A549 (cell line): ENCODE measurements around the gene RADIL. TPM values are rescaled to one million over a fixed set of nuclear protein-coding genes. Genes with fewer than 3 reads are reported as not detected.
"Not testable (repeated sequence)": the region's sequence is repeated elsewhere in the genome, so short reads cannot be mapped to it uniquely, and the experiment has no call there.

Experiments used
- ATAC-seq, 2 experiments: fragments of 200-7000 bp in 1 of 2; fragments of >200 bp in 1 of 2; cut with Nextera tagmentation in 1 of 2; cut with Tn5 transposase in 1 of 2; 3 replicates each; pipeline versions ENCODE4 v1.8.0 to v1.9.1; 2018 to 2020; ENCODE audit warnings: mild to moderate bottlenecking in 1 of 2, moderate library complexity in 1 of 2
- CTCF ChIA-PET: fragments of 300-600 bp; sonication (Branson Sonifier 250); formaldehyde crosslinking; extraction: SDS; loops from one replicate; lab custom pipeline; 2021; ENCODE audit warnings: antibody characterized with exemption, inconsistent platforms; lab: Yijun Ruan, JAX
- POLR2A ChIA-PET: fragments of 350-600 bp; formaldehyde crosslinking; extraction: SDS; loops from one replicate; lab custom pipeline; 2021; ENCODE audit warnings: antibody characterized with exemption, inconsistent platforms; lab: Yijun Ruan, JAX
- DNase-seq, 2 experiments: peaks; one replicate each; pipeline versions ENCODE4 v3.0.0 to v3.0.0-alpha.2; 2011 to 2016; ENCODE audit warnings: low read depth in 1 of 2, low spot score in 1 of 2
- FAIRE-seq: peaks from 2 replicates; lab custom pipeline; 2011; peaks lifted over from hg19 to GRCh38; lab: Jason Lieb, UNC
- H3K27ac ChIP-seq, 2 experiments: fragments of >200 bp; sonication (Bioruptor Twin); formaldehyde crosslinking; 3 replicates each; pipeline ENCODE4 v1.5.1; 2016 to 2017
- H3K4me1 ChIP-seq: fragments of >200 bp; sonication (Bioruptor Twin); formaldehyde crosslinking; 3 replicates; pipeline ENCODE4 v1.6.1; 2016
- H3K4me2 ChIP-seq: fragments of >200 bp; sonication (Bioruptor Twin); formaldehyde crosslinking; 3 replicates; pipeline ENCODE4 v1.6.1; 2016
- H3K4me3 ChIP-seq: fragments of >200 bp; sonication (Bioruptor Twin); formaldehyde crosslinking; 3 replicates; pipeline ENCODE4 v1.5.1; 2016
- H3K9me3 ChIP-seq: fragments of >200 bp; sonication (Bioruptor Twin); formaldehyde crosslinking; 3 replicates; pipeline ENCODE4 v1.6.1; 2016
- CBX8 ChIP-seq: fragments of 200-600 bp; sonication (generic); IDR thresholded peaks from 2 replicates; pipeline ENCODE4 v1.6.1; 2016
- CEBPB ChIP-seq, 2 experiments: fragments of >200 bp in 1 of 2; sonication (Bioruptor Twin) in 1 of 2; formaldehyde crosslinking in 1 of 2; IDR thresholded peaks; 2 replicates each; pipeline ENCODE4 v1.6.1; 2012 to 2016
- CHD4 ChIP-seq: fragments of 200-600 bp; sonication (generic); IDR thresholded peaks from 2 replicates; pipeline ENCODE4 v1.6.1; 2016; ENCODE audit warnings: antibody characterized with exemption, mild to moderate bottlenecking, borderline replicate concordance
- E2F6 ChIP-seq: IDR thresholded peaks from 2 replicates; pipeline ENCODE4 v1.6.1; 2012; ENCODE audit warnings: low read depth, borderline replicate concordance
- EHF ChIP-seq: fragments of 250-450 bp; sonication (Bioruptor Pico); IDR thresholded peaks from 2 replicates; pipeline ENCODE4 v1.5.0; 2020; ENCODE audit warnings: mild to moderate bottlenecking
- EHMT2 ChIP-seq: fragments of 200-600 bp; sonication (generic); IDR thresholded peaks from 2 replicates; pipeline ENCODE4 v1.6.1; 2016; ENCODE audit warnings: antibody characterized with exemption, low read depth, mild to moderate bottlenecking, moderate library complexity
- FOSB ChIP-seq: fragments of 250-450 bp; sonication (Bioruptor Pico); IDR thresholded peaks from 2 replicates; pipeline ENCODE4 v1.5.0; 2020; ENCODE audit warnings: mild to moderate bottlenecking, moderate library complexity
- GATA3 ChIP-seq: IDR thresholded peaks from 2 replicates; pipeline ENCODE4 v1.6.1; 2012; ENCODE audit warnings: borderline replicate concordance
- JUN ChIP-seq, 2 experiments: fragments of >200 bp; sonication (Bioruptor Twin); formaldehyde crosslinking; IDR thresholded peaks; 2 replicates in 1 of 2; 3 replicates in 1 of 2; pipeline ENCODE4 v1.6.1; 2016 to 2017
- MAX ChIP-seq: IDR thresholded peaks from 2 replicates; pipeline ENCODE4 v1.6.1; 2012
- MYC ChIP-seq: IDR thresholded peaks from 2 replicates; pipeline ENCODE4 v1.6.1; 2012; ENCODE audit warnings: mild to moderate bottlenecking, inconsistent platforms, low read length, improper control_type of control experiment, borderline replicate concordance
- NPAS2 ChIP-seq: fragments of 250-450 bp; sonication (Bioruptor Pico); IDR thresholded peaks from 2 replicates; pipeline ENCODE4 v1.8.0; 2022; ENCODE audit warnings: mild to moderate bottlenecking, moderate library complexity, borderline replicate concordance
- PHF8 ChIP-seq: fragments of 200-600 bp; sonication (generic); IDR thresholded peaks from 2 replicates; pipeline ENCODE4 v1.6.1; 2016; ENCODE audit warnings: low read depth, mild to moderate bottlenecking, antibody characterized with exemption, moderate library complexity, borderline replicate concordance
- POLR2A ChIP-seq: IDR thresholded peaks from 2 replicates; pipeline ENCODE4 v1.6.1; 2012; ENCODE audit warnings: mild to moderate bottlenecking, low read length
- RCOR1 ChIP-seq: fragments of 150-350 bp; IDR thresholded peaks from 2 replicates; pipeline ENCODE4 v1.6.1; 2014; ENCODE audit warnings: antibody characterized with exemption, low read length, low read depth
- RFX5 ChIP-seq: fragments of 450-650 bp; IDR thresholded peaks from 2 replicates; pipeline ENCODE4 v1.7.1; 2014; ENCODE audit warnings: antibody characterized with exemption, mild to moderate bottlenecking, moderate library complexity
- SMC3 ChIP-seq: fragments of >200 bp; sonication (Bioruptor Twin); formaldehyde crosslinking; IDR thresholded peaks from 3 replicates; pipeline ENCODE4 v1.6.1; 2018; ENCODE audit warnings: inconsistent platforms
- SREBF2 ChIP-seq: fragments of 450-650 bp; IDR thresholded peaks from 2 replicates; pipeline ENCODE4 v1.6.1; 2014; ENCODE audit warnings: mild to moderate bottlenecking, moderate library complexity
- TFCP2L1 ChIP-seq: fragments of 250-450 bp; sonication (Bioruptor Pico); IDR thresholded peaks from 2 replicates; pipeline ENCODE4 v1.5.0; 2021; ENCODE audit warnings: mild to moderate bottlenecking
- ZC3H11A ChIP-seq: fragments of 450-650 bp; IDR thresholded peaks from 2 replicates; pipeline ENCODE4 v1.6.1; 2014; ENCODE audit warnings: antibody characterized with exemption, mild to moderate bottlenecking
- ZNF302 ChIP-seq: fragments of 250-450 bp; sonication (Bioruptor Pico); IDR thresholded peaks from 2 replicates; pipeline ENCODE4 v1.9.0; 2021; ENCODE audit warnings: inconsistent platforms, mild to moderate bottlenecking, moderate library complexity
- ZSCAN20 ChIP-seq: fragments of 250-450 bp; sonication (Bioruptor Pico); IDR thresholded peaks from 2 replicates; pipeline ENCODE4 v1.8.0; 2022; ENCODE audit warnings: mild to moderate bottlenecking, moderate library complexity
- WGBS: methylation state at CpG from one replicate; pipeline ENCODE4 v1.1.6; 2017; ENCODE audit errors: missing lambda C conversion rate; 5-methylcytosine and 5-hydroxymethylcytosine counted together
- polyA plus RNA-seq, 4 experiments: library from polyadenylated mRNA; depleted of rRNA in 3 of 4; stranded (reverse); fragments of >200 nt; fragmentation: RNase III in 1 of 4; extraction: RNeasy Plus Mini Kit Qiagen cat#74134 plus additional on column Dnase treatment in 1 of 4; gene quantifications; 2 replicates in 3 of 4; 3 replicates in 1 of 4; pipeline ENCODE4 v1.2.3, GENCODE V29; 2011 to 2017
- TF ChIP-seq, protein P1 (sequence below): fragments of 150-350 bp; IDR thresholded peaks from 2 replicates; pipeline ENCODE4 v1.6.1; 2014; ENCODE audit warnings: low read depth, mild to moderate bottlenecking, low read length

Gene RADIL
- polyA plus RNA-seq, 2 of the 4 experiments (the other 2 are of a cell fraction): 1.0 to 1.1 TPM

DNA sequence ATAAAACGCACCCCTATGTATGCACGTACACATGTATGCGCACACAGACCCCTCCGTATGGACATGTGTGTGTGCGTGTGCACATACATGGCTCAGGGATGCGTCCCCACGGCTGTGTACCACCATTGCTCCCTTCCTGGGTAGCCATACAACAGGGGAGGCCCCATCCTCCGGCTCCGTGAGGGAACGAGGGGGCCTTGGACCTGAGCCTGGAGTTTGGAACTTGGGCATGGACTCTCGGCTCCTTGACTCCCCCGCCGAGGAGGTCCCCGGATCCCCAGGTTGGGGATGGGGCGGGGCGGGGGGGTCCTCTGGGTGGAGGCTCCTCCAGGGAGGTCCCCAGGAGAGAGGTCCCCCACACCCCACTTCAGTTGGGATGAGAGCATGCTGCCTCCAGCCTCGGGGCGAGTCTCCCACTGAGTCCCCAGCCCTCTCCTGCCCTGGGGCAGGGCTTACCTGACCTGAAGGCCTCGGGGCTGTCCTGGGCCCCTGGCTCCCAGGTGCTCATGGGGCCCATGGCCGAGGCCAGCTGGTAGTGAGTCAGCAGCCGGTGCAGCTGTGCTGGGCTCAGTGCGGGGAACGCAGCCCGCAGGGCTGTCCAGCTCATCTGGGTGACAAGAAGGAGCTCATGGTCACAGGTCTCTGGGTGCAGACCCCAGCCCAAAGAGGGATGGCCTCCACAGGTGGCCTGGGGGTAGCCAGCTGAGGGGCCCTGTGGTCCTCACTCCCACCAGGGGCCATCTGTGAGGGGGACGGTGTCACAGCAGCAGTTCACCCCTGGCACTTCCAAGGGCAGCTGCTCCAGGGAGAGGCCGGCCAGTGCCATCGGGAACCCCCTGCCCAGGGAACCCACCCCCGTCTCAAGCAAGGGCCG lies 78.2 kb downstream of the RADIL start:
- DNase-seq: no peak
- H3K4me1 ChIP-seq: no peaks in the 10 kb centered on the region
- TF ChIP-seq ZNF302 (CRISPR knock-in tag) (no peak), NPAS2 (CRISPR knock-in tag) (no peak), CBX8 (no peak), E2F6 (no peak), FOSB (no peak)
- no peak overlapping the region for H3K4me3 ChIP-seq
- POLR2A ChIA-PET: no interaction called here
- WGBS: 86% methylated on average over 15 of the region's 29 CpGs
- ATAC-seq: no peak
- no peak overlapping the region for H3K27ac ChIP-seq
- FAIRE-seq: no peak
- no peaks in the 10 kb centered on the region for H3K9me3 ChIP-seq
- CTCF ChIA-PET: interaction anchor here (0.6 to 1.6 kb wide), 5 partner anchors 8 to 370 kb away, joined by 3 to 5 read pairs (median 4); partner anchors contain the start of gene RADIL
- no peak overlapping the region for H3K4me2 ChIP-seq

DNA sequence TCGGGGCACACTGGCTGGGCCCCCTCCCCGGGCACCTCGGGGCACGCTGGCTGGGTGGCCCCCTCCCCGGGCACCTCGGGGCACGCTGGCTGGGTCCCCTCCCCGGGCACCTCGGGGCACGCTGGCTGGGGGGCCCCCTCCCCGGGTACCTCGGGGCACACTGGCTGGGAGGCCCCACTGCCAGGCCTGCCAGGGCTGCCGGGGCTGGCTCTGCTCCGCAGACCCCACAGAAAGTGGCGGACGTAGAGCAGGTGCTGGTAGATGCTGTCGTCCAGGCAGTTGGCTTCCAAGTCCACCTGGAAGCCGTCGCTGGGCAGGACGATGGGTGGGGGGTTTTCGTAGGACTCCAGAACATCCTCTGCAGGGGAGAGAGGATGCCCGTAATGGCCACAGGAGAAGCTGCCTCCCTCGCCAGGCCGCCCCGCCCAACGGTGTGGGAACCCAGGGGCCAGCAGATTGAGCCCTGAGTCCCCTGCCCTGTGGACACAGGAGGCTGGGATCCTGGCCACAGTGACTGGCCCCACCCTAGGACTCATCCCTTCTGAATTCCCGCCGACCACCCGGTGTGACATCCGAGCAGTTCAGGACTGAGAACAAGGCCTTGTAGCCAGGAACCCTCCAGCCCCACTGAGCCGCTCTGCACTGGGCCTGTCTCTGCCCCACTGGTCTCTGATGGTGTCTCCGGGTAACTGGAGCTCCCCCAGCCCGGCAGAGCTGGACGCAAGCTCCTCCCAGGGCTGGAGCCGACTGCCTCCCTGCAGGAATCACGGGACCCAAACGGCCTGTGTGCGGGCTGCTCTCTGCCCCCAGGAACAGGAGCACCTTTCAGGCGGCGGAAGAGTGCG lies 79.9 kb downstream of the RADIL start:
- 73% methylated on average over 13 of the region's 41 CpGs for WGBS
- FAIRE-seq (no peak), DNase-seq (peak in 1 of 2 experiments; percentile 26), ATAC-seq (peak in 1 of 2 experiments; percentile 33; a peak in 3 of 6 replicates)
- Histone ChIP-seq H3K9me3 (no peaks in the 10 kb centered on the region), H3K4me3 (no peak overlapping the region), H3K27ac (no peak overlapping the region), H3K4me2 (no peak overlapping the region), H3K4me1 (no peaks in the 10 kb centered on the region)
- POLR2A ChIA-PET: no interaction called here
- no peak for TF ChIP-seq FOSB
- no peak for TF ChIP-seq POLR2A
- TF ChIP-seq, protein P1, sequence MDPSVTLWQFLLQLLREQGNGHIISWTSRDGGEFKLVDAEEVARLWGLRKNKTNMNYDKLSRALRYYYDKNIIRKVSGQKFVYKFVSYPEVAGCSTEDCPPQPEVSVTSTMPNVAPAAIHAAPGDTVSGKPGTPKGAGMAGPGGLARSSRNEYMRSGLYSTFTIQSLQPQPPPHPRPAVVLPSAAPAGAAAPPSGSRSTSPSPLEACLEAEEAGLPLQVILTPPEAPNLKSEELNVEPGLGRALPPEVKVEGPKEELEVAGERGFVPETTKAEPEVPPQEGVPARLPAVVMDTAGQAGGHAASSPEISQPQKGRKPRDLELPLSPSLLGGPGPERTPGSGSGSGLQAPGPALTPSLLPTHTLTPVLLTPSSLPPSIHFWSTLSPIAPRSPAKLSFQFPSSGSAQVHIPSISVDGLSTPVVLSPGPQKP: no peak
- no peak for TF ChIP-seq NPAS2 (CRISPR knock-in tag)
- TF ChIP-seq RFX5: no peak
- no peak for TF ChIP-seq PHF8
- CTCF ChIA-PET: interaction anchor here (0.6 kb wide), 1 partner anchor 46 kb away, joined by 3 read pairs; no protein-coding TSS in a partner anchor

- ATAC-seq, DNase-seq, FAIRE-seq, H3K9me3 ChIP-seq, POLR2A ChIA-PET, H3K4me1 ChIP-seq, H3K4me3 ChIP-seq, H3K27ac ChIP-seq, H3K4me2 ChIP-seq: not testable (repeated sequence)
- no CpG with 5 or more reads among the region's 23 CpGs for WGBS
- CTCF ChIA-PET: interaction anchor here (0.6 kb wide), 1 partner anchor 11 kb away, joined by 3 read pairs; no protein-coding TSS in a partner anchor
These were observed 80.9 kb downstream of the RADIL start for GRCh38 chr7:4802577-4802976.

- TF ChIP-seq GATA3 (no peak), CHD4 (no peak), SREBF2 (no peak), SMC3 (no peak), E2F6 (no peak), NPAS2 (CRISPR knock-in tag) (no peak), RFX5 (no peak), EHMT2 (no peak), MAX (no peak), JUN (IDR thresholded peaks at IDR 0.05) (no peak), RCOR1 (no peak), CEBPB (IDR thresholded peaks at IDR 0.05) (no peak), ZSCAN20 (CRISPR knock-in tag) (no peak), MYC (no peak), PHF8 (no peak), FOSB (no peak), ZC3H11A (no peak), TFCP2L1 (CRISPR knock-in tag) (no peak), ZNF302 (CRISPR knock-in tag) (no peak), EHF (CRISPR knock-in tag) (no peak)
- Histone ChIP-seq H3K4me1 (no peaks in the 10 kb centered on the region), H3K4me3 (no peak overlapping the region), H3K27ac (no peak overlapping the region), H3K9me3 (no peaks in the 10 kb centered on the region), H3K4me2 (no peak overlapping the region)
- WGBS: no CpG with 5 or more reads among the region's 18 CpGs
- FAIRE-seq: no peak
- POLR2A ChIA-PET: no interaction called here
- no peak for DNase-seq
- ATAC-seq: no peak
- CTCF ChIA-PET: interaction anchor here (6.3 kb wide), 1 partner anchor 285 kb away, joined by 58 read pairs; no protein-coding TSS in a partner anchor
These were observed 81.7 kb downstream of the RADIL start for GRCh38 chr7:4801839-4802231.
